ENCODE measurements around the gene RHEX. TPM values are rescaled to one million over a fixed set of nuclear protein-coding genes. Genes with fewer than 3 reads are reported as not detected.

The RHEX gene
- total RNA-seq, 1 experiment from 2014 or later: not detected

DNA sequence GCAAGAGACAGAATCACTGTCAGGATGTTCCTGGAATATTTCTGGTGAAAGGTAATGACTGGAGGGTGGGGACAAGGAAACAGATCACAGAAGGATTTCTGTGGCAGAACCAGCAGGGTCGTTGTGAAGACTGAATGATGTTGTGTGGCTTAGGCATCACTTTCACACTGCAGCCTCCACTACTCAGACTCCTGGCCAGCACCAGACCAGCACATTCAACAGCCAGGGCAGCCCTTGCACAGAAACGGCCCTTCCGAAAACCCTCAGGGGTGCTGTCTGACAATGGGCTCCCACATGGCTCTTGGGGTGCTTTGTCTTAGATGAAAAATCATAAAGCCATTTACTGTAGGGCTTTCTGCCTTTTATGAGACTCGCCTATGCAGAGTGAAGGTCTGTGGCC is 46.0 kb upstream of the RHEX start (continued):
- TF ChIP-seq ATF2 (CRISPR knock-in tag; IDR thresholded peaks at IDR 0.05; ENCODE audit: borderline replicate concordance, low read depth) (no peak), JUN (CRISPR knock-in tag; IDR thresholded peaks at IDR 0.05) (no peak), GTF2I (CRISPR knock-in tag; conservative IDR thresholded peaks at IDR 0.05) (no peak)

DNA sequence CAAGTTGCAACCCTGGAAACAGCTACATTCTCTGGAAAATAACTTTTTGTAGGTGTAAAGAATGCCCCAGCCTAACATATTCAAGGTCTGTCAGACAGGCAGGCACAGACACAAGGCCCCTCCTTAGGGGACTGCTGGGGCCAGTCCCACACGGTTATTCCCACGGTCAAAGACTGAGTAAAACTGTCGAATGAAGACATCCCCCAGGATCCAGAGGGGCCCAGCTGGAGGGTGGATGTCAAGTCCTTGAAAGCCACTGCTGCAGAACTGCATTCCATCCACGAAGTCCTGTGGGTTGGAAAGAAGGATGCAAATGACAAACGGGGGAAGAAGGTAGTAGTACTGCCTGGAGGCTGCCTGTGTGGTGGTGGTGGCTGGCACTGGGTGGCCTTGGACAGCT is 42.9 kb upstream of the RHEX start:
- Mint-ChIP-seq H3K36me3 (no peaks in the 10 kb centered on the region), H3K27ac (no peak overlapping the region), H3K27me3 (ENCODE audit: low read depth) (peaks cover 5% of the 10 kb centered on the region), H3K4me1 (peaks cover 4% of the 10 kb centered on the region), H3K4me3 (no peak overlapping the region), H3K9me3 (no peaks in the 10 kb centered on the region)
- no peak for TF ChIP-seq AR (CRISPR knock-in tag; IDR thresholded peaks at IDR 0.05)
- no peak for TF ChIP-seq ETV6 (CRISPR knock-in tag; IDR thresholded peaks at IDR 0.05)
- no peak for TF ChIP-seq ZNF138 (CRISPR knock-in tag; conservative IDR thresholded peaks at IDR 0.05)
- TF ChIP-seq, protein P1, sequence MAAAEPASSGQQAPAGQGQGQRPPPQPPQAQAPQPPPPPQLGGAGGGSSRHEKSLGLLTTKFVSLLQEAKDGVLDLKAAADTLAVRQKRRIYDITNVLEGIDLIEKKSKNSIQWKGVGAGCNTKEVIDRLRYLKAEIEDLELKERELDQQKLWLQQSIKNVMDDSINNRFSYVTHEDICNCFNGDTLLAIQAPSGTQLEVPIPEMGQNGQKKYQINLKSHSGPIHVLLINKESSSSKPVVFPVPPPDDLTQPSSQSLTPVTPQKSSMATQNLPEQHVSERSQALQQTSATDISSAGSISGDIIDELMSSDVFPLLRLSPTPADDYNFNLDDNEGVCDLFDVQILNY (CRISPR knock-in tag; IDR thresholded peaks at IDR 0.05): no peak
- TF ChIP-seq ZNF396 (CRISPR knock-in tag; IDR thresholded peaks at IDR 0.05; ENCODE audit: borderline replicate concordance): no peak
- TF ChIP-seq NR1H2 (CRISPR knock-in tag; IDR thresholded peaks at IDR 0.05): no peak
- no peak for TF ChIP-seq JUN (CRISPR knock-in tag; IDR thresholded peaks at IDR 0.05)
- no peak for TF ChIP-seq STAT6 (CRISPR knock-in tag; conservative IDR thresholded peaks at IDR 0.05; ENCODE audit: low read depth)
- no peak for TF ChIP-seq ARID4B (CRISPR knock-in tag; IDR thresholded peaks at IDR 0.05; ENCODE audit: borderline replicate concordance)
- no peak for TF ChIP-seq ATF6 (CRISPR knock-in tag; IDR thresholded peaks at IDR 0.05)
- TF ChIP-seq, protein P2, sequence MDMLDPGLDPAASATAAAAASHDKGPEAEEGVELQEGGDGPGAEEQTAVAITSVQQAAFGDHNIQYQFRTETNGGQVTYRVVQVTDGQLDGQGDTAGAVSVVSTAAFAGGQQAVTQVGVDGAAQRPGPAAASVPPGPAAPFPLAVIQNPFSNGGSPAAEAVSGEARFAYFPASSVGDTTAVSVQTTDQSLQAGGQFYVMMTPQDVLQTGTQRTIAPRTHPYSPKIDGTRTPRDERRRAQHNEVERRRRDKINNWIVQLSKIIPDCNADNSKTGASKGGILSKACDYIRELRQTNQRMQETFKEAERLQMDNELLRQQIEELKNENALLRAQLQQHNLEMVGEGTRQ (CRISPR knock-in tag; IDR thresholded peaks at IDR 0.05): no peak
- TF ChIP-seq FOXP1 (CRISPR knock-in tag; IDR thresholded peaks at IDR 0.05; ENCODE audit: borderline replicate concordance): no peak
- TF ChIP-seq GTF2I (CRISPR knock-in tag; conservative IDR thresholded peaks at IDR 0.05): no peak
- no peak for TF ChIP-seq ZBTB43 (CRISPR knock-in tag; IDR thresholded peaks at IDR 0.05)
- no peak for TF ChIP-seq ZNF317 (CRISPR knock-in tag; IDR thresholded peaks at IDR 0.05; ENCODE audit: borderline replicate concordance, low read depth)
- DNase-seq (ENCODE audit: low spot score): no peak
- CTCF ChIA-PET: no interaction called here
- ATAC-seq: no peak
- POLR2A ChIA-PET: no interaction called here

Measured in WTC11 (cell line).